Measurements from ENCODE around the gene OTOG.

OTOG gene

GRCh38 chr11:17533341-17533740 is 13.7 kb upstream of the OTOG start:
- Mint-ChIP-seq H3K36me3 (ENCODE audit: insufficient read depth) (no peaks in the 10 kb centered on the region), H3K27me3 (peaks cover 26% of the 10 kb centered on the region), H3K4me3 (no peak overlapping the region), H3K9me3 (no peaks in the 10 kb centered on the region), H3K27ac (ENCODE audit: low read depth) (no peak overlapping the region), H3K4me1 (no peaks in the 10 kb centered on the region)
- DNase-seq (ENCODE audit: low spot score in 2 of 2) (no peak), ATAC-seq (replicated peaks; ENCODE audit: extremely low read depth, poor library complexity, severe bottlenecking) (no peak)

- no peak for DNase-seq (ENCODE audit: low spot score in 2 of 2)
- Mint-ChIP-seq H3K36me3 (ENCODE audit: insufficient read depth) (no peaks in the 10 kb centered on the region), H3K4me1 (no peaks in the 10 kb centered on the region), H3K4me3 (no peak overlapping the region), H3K27me3 (peaks cover 26% of the 10 kb centered on the region), H3K9me3 (no peaks in the 10 kb centered on the region), H3K27ac (ENCODE audit: low read depth) (no peak overlapping the region)
- ATAC-seq (replicated peaks; ENCODE audit: extremely low read depth, poor library complexity, severe bottlenecking): no peak
Measured at GRCh38 chr11:17533778-17534415, 13.2 kb upstream of the OTOG start.

GRCh38 chr11:17535488-17535887 is 11.6 kb upstream of the OTOG start:
- no peaks in the 10 kb centered on the region for H3K36me3 Mint-ChIP-seq (ENCODE audit: insufficient read depth)
- no peak overlapping the region for H3K4me3 Mint-ChIP-seq
- H3K27me3 Mint-ChIP-seq: peaks cover 32% of the 10 kb centered on the region
- no peaks in the 10 kb centered on the region for H3K9me3 Mint-ChIP-seq
- DNase-seq (ENCODE audit: low spot score in 2 of 2) (no peak), ATAC-seq (replicated peaks; ENCODE audit: extremely low read depth, poor library complexity, severe bottlenecking) (no peak)
- H3K4me1 Mint-ChIP-seq: no peaks in the 10 kb centered on the region
- H3K27ac Mint-ChIP-seq (ENCODE audit: low read depth): no peak overlapping the region

GRCh38 chr11:17537261-17537660 is 9.8 kb upstream of the OTOG start:
- Mint-ChIP-seq H3K9me3 (no peaks in the 10 kb centered on the region), H3K27ac (ENCODE audit: low read depth) (no peak overlapping the region), H3K4me1 (no peaks in the 10 kb centered on the region), H3K4me3 (no peak overlapping the region), H3K27me3 (peaks cover 33% of the 10 kb centered on the region), H3K36me3 (ENCODE audit: insufficient read depth) (no peaks in the 10 kb centered on the region)
- no peak for ATAC-seq (replicated peaks; ENCODE audit: extremely low read depth, poor library complexity, severe bottlenecking)
- DNase-seq (ENCODE audit: low spot score in 2 of 2): no peak

- Mint-ChIP-seq H3K36me3 (ENCODE audit: insufficient read depth) (no peaks in the 10 kb centered on the region), H3K4me3 (no peak overlapping the region), H3K27me3 (peaks cover 25% of the 10 kb centered on the region), H3K27ac (ENCODE audit: low read depth) (no peak overlapping the region), H3K4me1 (no peaks in the 10 kb centered on the region), H3K9me3 (no peaks in the 10 kb centered on the region)
- DNase-seq (ENCODE audit: low spot score in 2 of 2) (no peak), ATAC-seq (replicated peaks; ENCODE audit: extremely low read depth, poor library complexity, severe bottlenecking) (no peak)
Measured at GRCh38 chr11:17538054-17538453, 9.0 kb upstream of the OTOG start.

GRCh38 chr11:17538731-17539130 is 8.3 kb upstream of the OTOG start:
- ATAC-seq (replicated peaks; ENCODE audit: extremely low read depth, poor library complexity, severe bottlenecking) (no peak), DNase-seq (ENCODE audit: low spot score in 2 of 2) (no peak)
- Mint-ChIP-seq H3K9me3 (no peaks in the 10 kb centered on the region), H3K4me1 (no peaks in the 10 kb centered on the region), H3K36me3 (ENCODE audit: insufficient read depth) (no peaks in the 10 kb centered on the region), H3K27ac (ENCODE audit: low read depth) (no peak overlapping the region), H3K4me3 (no peak overlapping the region), H3K27me3 (peaks cover 25% of the 10 kb centered on the region)

- no peak overlapping the region for H3K4me3 Mint-ChIP-seq
- peaks cover 5% of the 10 kb centered on the region for H3K4me1 Mint-ChIP-seq
- H3K9me3 Mint-ChIP-seq: no peaks in the 10 kb centered on the region
- no peak for ATAC-seq (replicated peaks; ENCODE audit: extremely low read depth, poor library complexity, severe bottlenecking)
- H3K27me3 Mint-ChIP-seq: peaks cover 32% of the 10 kb centered on the region
- no peak overlapping the region for H3K27ac Mint-ChIP-seq (ENCODE audit: low read depth)
- DNase-seq (ENCODE audit: low spot score in 2 of 2): no peak
- no peaks in the 10 kb centered on the region for H3K36me3 Mint-ChIP-seq (ENCODE audit: insufficient read depth)
Measured at GRCh38 chr11:17540807-17541206, 6.3 kb upstream of the OTOG start.

GRCh38 chr11:17541330-17541885 is 5.7 kb upstream of the OTOG start:
- no peaks in the 10 kb centered on the region for H3K9me3 Mint-ChIP-seq
- ATAC-seq (replicated peaks; ENCODE audit: extremely low read depth, poor library complexity, severe bottlenecking): no peak
- no peak overlapping the region for H3K27ac Mint-ChIP-seq (ENCODE audit: low read depth)
- no peak for DNase-seq (ENCODE audit: low spot score in 2 of 2)
- peaks cover 5% of the 10 kb centered on the region for H3K4me1 Mint-ChIP-seq
- peaks cover 38% of the 10 kb centered on the region for H3K27me3 Mint-ChIP-seq
- no peak overlapping the region for H3K4me3 Mint-ChIP-seq
- H3K36me3 Mint-ChIP-seq (ENCODE audit: insufficient read depth): no peaks in the 10 kb centered on the region

GRCh38 chr11:17542249-17542648 is 4.8 kb upstream of the OTOG start:
- H3K27me3 Mint-ChIP-seq: peaks cover 46% of the 10 kb centered on the region
- peaks cover 5% of the 10 kb centered on the region for H3K4me1 Mint-ChIP-seq

GRCh38 chr11:17543041-17543440 is 4.0 kb upstream of the OTOG start:
- DNase-seq (ENCODE audit: low spot score in 2 of 2) (no peak), ATAC-seq (replicated peaks; ENCODE audit: extremely low read depth, poor library complexity, severe bottlenecking) (no peak)
- no peak overlapping the region for H3K27ac Mint-ChIP-seq (ENCODE audit: low read depth)
- H3K4me1 Mint-ChIP-seq: peaks cover 5% of the 10 kb centered on the region
- no peaks in the 10 kb centered on the region for H3K9me3 Mint-ChIP-seq
- H3K27me3 Mint-ChIP-seq: peaks cover 54% of the 10 kb centered on the region
- no peak overlapping the region for H3K4me3 Mint-ChIP-seq
- no peaks in the 10 kb centered on the region for H3K36me3 Mint-ChIP-seq (ENCODE audit: insufficient read depth)

More at GRCh38 chr11:17542249-17542648, 4.8 kb upstream of the OTOG start:
- H3K4me3 Mint-ChIP-seq: no peak overlapping the region
- ATAC-seq (replicated peaks; ENCODE audit: extremely low read depth, poor library complexity, severe bottlenecking) (no peak), DNase-seq (ENCODE audit: low spot score in 2 of 2) (no peak)
- H3K9me3 Mint-ChIP-seq: no peaks in the 10 kb centered on the region
- H3K36me3 Mint-ChIP-seq (ENCODE audit: insufficient read depth): no peaks in the 10 kb centered on the region
- H3K27ac Mint-ChIP-seq (ENCODE audit: low read depth): no peak overlapping the region

GRCh38 chr11:17543574-17544180 is 3.4 kb upstream of the OTOG start:
- Mint-ChIP-seq H3K36me3 (ENCODE audit: insufficient read depth) (no peaks in the 10 kb centered on the region), H3K9me3 (no peaks in the 10 kb centered on the region), H3K27me3 (peaks cover 58% of the 10 kb centered on the region), H3K27ac (ENCODE audit: low read depth) (no peak overlapping the region), H3K4me3 (no peak overlapping the region), H3K4me1 (peaks cover 5% of the 10 kb centered on the region)
- ATAC-seq (replicated peaks; ENCODE audit: extremely low read depth, poor library complexity, severe bottlenecking): no peak
- DNase-seq (ENCODE audit: low spot score in 2 of 2): no peak

GRCh38 chr11:17544181-17544622 is 2.9 kb upstream of the OTOG start, which contains the start of gene USH1C:
Gene USH1C, minus strand, starts transcription at chr11:17544416. Its CDS starts 109 bp downstream, at chr11:17544307.
- no peaks in the 10 kb centered on the region for H3K9me3 Mint-ChIP-seq
- H3K4me3 Mint-ChIP-seq: no peak within 1 kb of the TSS
- peaks cover 58% of the 10 kb centered on the region for H3K27me3 Mint-ChIP-seq
- DNase-seq (ENCODE audit: low spot score in 2 of 2) (no peak), ATAC-seq (replicated peaks; ENCODE audit: extremely low read depth, poor library complexity, severe bottlenecking) (no peak)
- H3K27ac Mint-ChIP-seq (ENCODE audit: low read depth): no peak within 1 kb of the TSS
- H3K36me3 Mint-ChIP-seq (ENCODE audit: insufficient read depth): no peaks in the 10 kb centered on the region
- H3K4me1 Mint-ChIP-seq: peaks cover 5% of the 10 kb centered on the region

GRCh38 chr11:17546240-17546639 is 819 bp upstream of the OTOG start:
- Mint-ChIP-seq H3K4me1 (peaks cover 5% of the 10 kb centered on the region), H3K27me3 (peaks cover 44% of the 10 kb centered on the region), H3K4me3 (no peak overlapping the region), H3K27ac (ENCODE audit: low read depth) (no peak overlapping the region), H3K36me3 (ENCODE audit: insufficient read depth) (no peaks in the 10 kb centered on the region), H3K9me3 (no peaks in the 10 kb centered on the region)
- DNase-seq (ENCODE audit: low spot score in 2 of 2) (no peak), ATAC-seq (replicated peaks; ENCODE audit: extremely low read depth, poor library complexity, severe bottlenecking) (no peak)
